ENCODE results near the gene SORCS1. TPM values are rescaled to one million over a fixed set of nuclear protein-coding genes. Genes with fewer than 3 reads are reported as not detected.

The SORCS1 gene
- total and polyA plus RNA-seq, 2 experiments from 2014 or later: 45.6 to 73.0 TPM

GRCh38 chr10:106563384-106563783, 601.1 kb downstream of the SORCS1 start:
- TF ChIP-seq CTCF (IDR thresholded peaks at IDR 0.05; ENCODE audit: low read depth, low read length): no peak
- no peaks in the 10 kb centered on the region for H3K9me3 ChIP-seq (ENCODE audit: low read depth)
- DNase-seq (ENCODE audit: low read depth in 1 of 2, low spot score in 1 of 2): no peak
- no peaks in the 10 kb centered on the region for H3K4me1 ChIP-seq (ENCODE audit: low read depth)
- H3K4me3 ChIP-seq: no peak overlapping the region
- no peaks in the 10 kb centered on the region for H3K27me3 ChIP-seq
- no peaks in the 10 kb centered on the region for H3K36me3 ChIP-seq
- no peak overlapping the region for H3K27ac ChIP-seq

- Histone ChIP-seq H3K27me3 (no peaks in the 10 kb centered on the region), H3K4me3 (no peak overlapping the region), H3K4me1 (ENCODE audit: low read depth) (no peaks in the 10 kb centered on the region), H3K36me3 (no peaks in the 10 kb centered on the region), H3K27ac (no peak overlapping the region), H3K9me3 (ENCODE audit: low read depth) (no peaks in the 10 kb centered on the region)
- no peak for TF ChIP-seq CTCF (IDR thresholded peaks at IDR 0.05; ENCODE audit: low read depth, low read length)
- peak in 1 of 2 donors; percentile 75 for DNase-seq (ENCODE audit: low read depth in 1 of 2, low spot score in 1 of 2)
Observed at GRCh38 chr10:106560925-106561640, 603.4 kb downstream of the SORCS1 start.

- DNase-seq (ENCODE audit: low read depth in 1 of 2, low spot score in 1 of 2): peak in 1 of 2 donors; percentile 29
- Histone ChIP-seq H3K4me3 (no peak overlapping the region), H3K27ac (no peak overlapping the region), H3K4me1 (ENCODE audit: low read depth) (no peaks in the 10 kb centered on the region), H3K36me3 (no peaks in the 10 kb centered on the region), H3K9me3 (ENCODE audit: low read depth) (no peaks in the 10 kb centered on the region), H3K27me3 (no peaks in the 10 kb centered on the region)
- TF ChIP-seq CTCF (IDR thresholded peaks at IDR 0.05; ENCODE audit: low read depth, low read length): no peak
Observed at GRCh38 chr10:106559442-106559841, 605.1 kb downstream of the SORCS1 start.

GRCh38 chr10:106557951-106558733, 606.4 kb downstream of the SORCS1 start:
- H3K9me3 ChIP-seq (ENCODE audit: low read depth): no peaks in the 10 kb centered on the region
- H3K27ac ChIP-seq: no peak overlapping the region
- no peaks in the 10 kb centered on the region for H3K4me1 ChIP-seq (ENCODE audit: low read depth)
- TF ChIP-seq CTCF (IDR thresholded peaks at IDR 0.05; ENCODE audit: low read depth, low read length): no peak
- H3K4me3 ChIP-seq: no peak overlapping the region
- no peaks in the 10 kb centered on the region for H3K36me3 ChIP-seq
- DNase-seq (ENCODE audit: low read depth in 1 of 2, low spot score in 1 of 2): peak in 1 of 2 donors; percentile 50
- H3K27me3 ChIP-seq: no peaks in the 10 kb centered on the region

GRCh38 chr10:106557053-106557452, 607.5 kb downstream of the SORCS1 start:
- Histone ChIP-seq H3K27me3 (no peaks in the 10 kb centered on the region), H3K4me3 (no peak overlapping the region), H3K27ac (no peak overlapping the region), H3K4me1 (ENCODE audit: low read depth) (no peaks in the 10 kb centered on the region), H3K9me3 (ENCODE audit: low read depth) (no peaks in the 10 kb centered on the region), H3K36me3 (no peaks in the 10 kb centered on the region)
- no peak for TF ChIP-seq CTCF (IDR thresholded peaks at IDR 0.05; ENCODE audit: low read depth, low read length)
- no peak for DNase-seq (ENCODE audit: low read depth in 1 of 2, low spot score in 1 of 2)
